ENCODE data around the gene SBK3. TPM values are rescaled to one million over a fixed set of nuclear protein-coding genes. Genes with fewer than 3 reads are reported as not detected.

Gene SBK3
- total and polyA plus RNA-seq, 2 of the 8 experiments (the other 6 are each of a cell fraction or from before 2014, with no cell fraction given): 0.76 to 1.5 TPM

DNA sequence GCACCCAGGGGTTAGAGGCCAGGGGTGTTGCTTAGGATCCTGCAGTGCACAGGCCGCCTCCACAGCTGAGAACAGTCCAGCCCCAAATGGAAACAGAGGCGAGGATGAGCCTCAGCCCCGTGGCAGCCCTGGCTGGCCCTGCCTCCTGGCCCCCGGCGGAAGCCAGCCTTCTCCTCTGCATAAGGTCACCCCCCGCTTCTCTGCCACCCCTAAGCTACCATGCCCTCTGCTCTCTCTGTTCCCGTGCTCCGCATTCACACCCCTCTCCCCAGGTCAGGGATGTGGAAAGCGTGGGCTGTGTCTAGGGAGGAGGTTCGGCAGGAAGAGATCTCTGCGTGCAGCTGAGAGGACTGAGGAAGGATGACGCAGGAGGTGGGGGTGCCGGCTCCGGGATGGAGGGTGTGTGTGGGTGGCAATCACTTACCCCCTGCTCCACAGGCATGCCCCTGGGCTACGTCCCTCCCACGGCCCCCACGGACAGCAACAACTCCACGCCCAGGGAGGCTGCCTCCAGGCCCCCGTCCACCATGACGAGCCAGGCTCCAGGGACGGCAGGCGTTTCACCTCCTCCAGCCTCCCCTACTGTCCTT, 51.1 kb downstream of the SBK3 start:
- H4K5ac ChIP-seq (ENCODE audit: insufficient read length, low read depth, low read length): no peak overlapping the region
- H2BK20ac ChIP-seq (ENCODE audit: low read length): no peak overlapping the region
- POLR2A ChIA-PET (ENCODE audit: partially characterized antibody): interaction anchor here (0.7 to 3.9 kb wide), 7 partner anchors 9 to 155 kb away, joined by 3 to 27 read pairs (median 4); partner anchors contain the start of genes KMT5C, NAT14 and ZNF628
- CTCF ChIA-PET (ENCODE audit: partially characterized antibody): interaction anchor here (1.2 to 2.2 kb wide), 5 partner anchors 10 to 334 kb away, joined by 3 to 17 read pairs (median 5); no protein-coding TSS in a partner anchor
- H2BK12ac ChIP-seq (ENCODE audit: low read depth, low read length): peak overlapping the region; percentile 33; the same call in 1 of the 2 replicates
- no peak overlapping the region; the same call in 1 of the 2 replicates for H3K18ac ChIP-seq (ENCODE audit: extremely low read depth, low read length)
- H2BK120ac ChIP-seq (replicated peaks; ENCODE audit: low read depth, low read length): no peak overlapping the region
- H2AK5ac ChIP-seq (ENCODE audit: low read depth, low read length): no peak overlapping the region
- no peak overlapping the region for H3K4me2 ChIP-seq (ENCODE audit: insufficient read depth in 1 of 2, low read depth in 2 of 2, low read length in 2 of 2)
- no peak overlapping the region for H3K4me3 ChIP-seq (ENCODE audit: extremely low read depth in 1 of 4, insufficient read depth in 2 of 4, low read depth in 3 of 4, low read length in 4 of 4)
- no peak overlapping the region for H3K14ac ChIP-seq (ENCODE audit: insufficient read length)
- H3K4me1 ChIP-seq (replicated peaks in 1 of 4; ENCODE audit: control insufficient read depth in 3 of 4, insufficient read depth in 4 of 4, low read length in 3 of 4): peaks cover 0 to 14% (median 8%) of the 10 kb centered on the region in 4 experiments; a peak in 6 of 7 replicates
- H3K4ac ChIP-seq (replicated peaks; ENCODE audit: insufficient read length, low read depth, low read length): peak overlapping the region; percentile 59
- H3K79me2 ChIP-seq (ENCODE audit: control insufficient read depth in 1 of 2, insufficient read depth in 2 of 2, low read length in 2 of 2): no peaks in the 10 kb centered on the region
- no peak overlapping the region for H2BK5ac ChIP-seq (ENCODE audit: low read depth, low read length)
- FAIRE-seq: no peak
- no peaks in the 10 kb centered on the region; the same call in 1 of the 2 replicates for H3K23me2 ChIP-seq (ENCODE audit: low read depth, low read length)
- H3K79me1 ChIP-seq (ENCODE audit: low read depth, low read length): no peaks in the 10 kb centered on the region
- H4K20me1 ChIP-seq (replicated peaks in 1 of 2; ENCODE audit: control insufficient read depth in 1 of 2, insufficient read depth in 2 of 2, low read length in 2 of 2): no peaks in the 10 kb centered on the region
- H3K27me3 ChIP-seq (replicated peaks in 1 of 4; ENCODE audit: control insufficient read depth in 3 of 4, extremely low read depth in 1 of 4, insufficient read depth in 3 of 4, low read length in 3 of 4): no peaks in the 10 kb centered on the region; a peak in 3 of 7 replicates
- no peak for DNase-seq (ENCODE audit: low read depth in 1 of 2, low spot score in 2 of 2)
- H3K56ac ChIP-seq (replicated peaks; ENCODE audit: insufficient read length, low read depth, low read length): no peak overlapping the region
- H3K23ac ChIP-seq (ENCODE audit: insufficient read length): no peak overlapping the region
- H4K8ac ChIP-seq (ENCODE audit: extremely low read depth, insufficient read depth, low read length): peak overlapping the region; percentile 19; the same call in 1 of the 2 replicates
- H4K91ac ChIP-seq (replicated peaks; ENCODE audit: insufficient read length, low read length): no peak overlapping the region
- no peak overlapping the region for H3K27ac ChIP-seq (ENCODE audit: low read depth, low read length)
- H3K9me3 ChIP-seq (ENCODE audit: insufficient read depth in 2 of 2, low read depth in 1 of 2, low read length in 1 of 2): no peaks in the 10 kb centered on the region
- no peaks in the 10 kb centered on the region for H3K36me3 ChIP-seq (ENCODE audit: control insufficient read depth in 2 of 4, insufficient read depth in 4 of 4, low read length in 3 of 4)
- 78% methylated on average over 17 of the region's 22 CpGs; no CpG with 5 or more reads in 1 of the 2 experiments for WGBS, 2 experiments (ENCODE audit: extremely low coverage in 1 of 2, insufficient coverage in 1 of 2, insufficient read length in 1 of 2, insufficient replicate concordance in 2 of 2, low coverage in 1 of 2, low lambda C conversion rate in 2 of 2, missing lambda C conversion rate in 1 of 2)
- H2AFZ ChIP-seq (ENCODE audit: low read length): no peak overlapping the region
- H2BK15ac ChIP-seq (ENCODE audit: low read length): no peak overlapping the region; the same call in 1 of the 2 replicates
- TF ChIP-seq KDM5A (IDR thresholded peaks at IDR 0.05; ENCODE audit: low read length) (no peak), PHF8 (conservative IDR thresholded peaks at IDR 0.05; ENCODE audit: low read depth, low read length) (no peak)
- H3K9ac ChIP-seq (replicated peaks in 1 of 4; ENCODE audit: extremely low read depth in 1 of 4, low read depth in 3 of 4, low read length in 3 of 4): no peak overlapping the region
